Liver (tissue), 9 donors: ENCODE measurements around the gene RRAS2. TPM values are rescaled to one million over a fixed set of nuclear protein-coding genes. Genes with fewer than 3 reads are reported as not detected.

ENCODE experiments used
- DNase-seq: peaks from one replicate; pipeline ENCODE4 v3.0.0-alpha.2; 2017; ENCODE audit warnings: low spot score
- H3K27ac ChIP-seq, 2 donors: one replicate each; pipeline ENCODE4 v1.7.0; 2013; ENCODE audit warnings: inconsistent platforms in 2 of 2, low read length in 2 of 2, control low read depth in 1 of 2, low read depth in 1 of 2, mild to moderate bottlenecking in 1 of 2
- H3K27me3 ChIP-seq, 4 donors: one replicate each; pipeline versions ENCODE4 v1.6.1 to v1.7.0; 2013; ENCODE audit warnings: low read length in 3 of 4, inconsistent platforms in 1 of 4, mild to moderate bottlenecking in 1 of 4, moderate library complexity in 1 of 4; ENCODE audit not compliant: control insufficient read depth in 4 of 4, insufficient read depth in 4 of 4
- H3K36me3 ChIP-seq, 4 donors: one replicate each; pipeline versions ENCODE4 v1.6.1 to v1.7.0; 2013; ENCODE audit warnings: low read length in 3 of 4, mild to moderate bottlenecking in 3 of 4, low read depth in 1 of 4, moderate library complexity in 1 of 4; ENCODE audit not compliant: control insufficient read depth in 4 of 4, insufficient read depth in 3 of 4
- H3K4me1 ChIP-seq, 4 donors: one replicate each; pipeline versions ENCODE4 v1.6.1 to v1.7.0; 2013; ENCODE audit warnings: low read length in 3 of 4, mild to moderate bottlenecking in 3 of 4, moderate library complexity in 1 of 4; ENCODE audit not compliant: control insufficient read depth in 4 of 4, insufficient read depth in 4 of 4
- H3K4me3 ChIP-seq, 3 donors: one replicate each; pipeline versions ENCODE4 v1.6.1 to v1.7.0; 2013; ENCODE audit warnings: low read length in 3 of 3, control low read depth in 1 of 3, low read depth in 1 of 3, mild to moderate bottlenecking in 1 of 3
- H3K9ac ChIP-seq, 2 donors: one replicate each; pipeline ENCODE4 v1.7.0; 2013; ENCODE audit warnings: low read length in 2 of 2, mild to moderate bottlenecking in 2 of 2, moderate library complexity in 2 of 2, control low read depth in 1 of 2, low read depth in 1 of 2
- H3K9me3 ChIP-seq, 4 donors: one replicate each; pipeline versions ENCODE4 v1.6.1 to v1.7.0; 2013; ENCODE audit warnings: low read length in 3 of 4; ENCODE audit not compliant: control insufficient read depth in 4 of 4
- EGR1 ChIP-seq, 2 donors: IDR thresholded peaks; 2 replicates each; pipeline ENCODE4 v1.6.1; 2016 to 2018; ENCODE audit warnings: antibody characterized with exemption in 2 of 2, low read depth in 2 of 2
- FOXA1 ChIP-seq: IDR thresholded peaks from 2 replicates; pipeline ENCODE4 v1.6.1; 2016; ENCODE audit warnings: antibody characterized with exemption
- FOXA2 ChIP-seq: IDR thresholded peaks from 2 replicates; pipeline ENCODE4 v1.6.1; 2016; ENCODE audit warnings: antibody characterized with exemption
- GABPA ChIP-seq, 2 donors: IDR thresholded peaks in 1 of 2; conservative IDR thresholded peaks in 1 of 2; 2 replicates each; pipeline ENCODE4 v1.6.1; 2016; ENCODE audit warnings: antibody characterized with exemption in 2 of 2, mild to moderate bottlenecking in 1 of 2, moderate library complexity in 1 of 2
- HNF4A ChIP-seq, 2 donors: conservative IDR thresholded peaks; 2 replicates each; pipeline ENCODE4 v1.6.1; 2016; ENCODE audit warnings: antibody characterized with exemption in 2 of 2, mild to moderate bottlenecking in 2 of 2
- HNF4G ChIP-seq: IDR thresholded peaks from 2 replicates; pipeline ENCODE4 v1.6.1; 2016; ENCODE audit warnings: antibody characterized with exemption
- JUND ChIP-seq, 2 donors: IDR thresholded peaks; 2 replicates each; pipeline ENCODE4 v1.6.1; 2016; ENCODE audit warnings: antibody characterized with exemption in 2 of 2
- NR2F2 ChIP-seq: IDR thresholded peaks from 2 replicates; pipeline ENCODE4 v1.6.1; 2016; ENCODE audit warnings: antibody characterized with exemption
- RAD21 ChIP-seq, 2 donors: IDR thresholded peaks; 2 replicates each; pipeline ENCODE4 v1.6.1; 2016; ENCODE audit warnings: antibody characterized with exemption in 2 of 2, mild to moderate bottlenecking in 2 of 2
- RXRA ChIP-seq, 2 donors: IDR thresholded peaks; 2 replicates each; pipeline ENCODE4 v1.6.1; 2017 to 2018; ENCODE audit warnings: antibody characterized with exemption in 2 of 2, mild to moderate bottlenecking in 1 of 2
- SP1 ChIP-seq: IDR thresholded peaks from 2 replicates; pipeline ENCODE4 v1.6.1; 2018; ENCODE audit warnings: antibody characterized with exemption, mild to moderate bottlenecking
- TAF1 ChIP-seq: conservative IDR thresholded peaks from 2 replicates; pipeline ENCODE4 v1.6.1; 2016; ENCODE audit warnings: antibody characterized with exemption, mild to moderate bottlenecking
- YY1 ChIP-seq: IDR thresholded peaks from 2 replicates; pipeline ENCODE4 v1.6.1; 2016; ENCODE audit warnings: antibody characterized with exemption, mild to moderate bottlenecking
- polyA plus RNA-seq, 2 donors: library from polyadenylated mRNA; stranded (reverse) in 1 of 2; unstranded in 1 of 2; fragments of 200-250 nt in 1 of 2; fragments of >200 nt in 1 of 2; fragmentation: Nextera tagmentation in 1 of 2; extraction: Ambion mirVana in 1 of 2; gene quantifications; one replicate each; pipeline versions ENCODE4 v1.2.1 to v1.2.3, GENCODE V29; 2013 to 2015
- total RNA-seq, 2 donors: library from RNA; depleted of rRNA; stranded (reverse); fragments of >200 nt; gene quantifications; one replicate each; pipeline ENCODE4 v1.2.3, GENCODE V29; 2014
- TF ChIP-seq, protein P1 (sequence below): fragments of 150-350 bp; IDR thresholded peaks from 2 replicates; pipeline ENCODE4 v1.5.1; 2017; ENCODE audit warnings: improper control_type of control experiment, low read depth, low read length; ENCODE audit not compliant: missing input control
- TF ChIP-seq, protein P2 (sequence below): IDR thresholded peaks from 2 replicates; pipeline ENCODE4 v1.6.1; 2016; ENCODE audit warnings: antibody characterized with exemption, mild to moderate bottlenecking
- TF ChIP-seq, protein P3 (sequence below): IDR thresholded peaks from 2 replicates; pipeline ENCODE4 v1.6.1; 2016; ENCODE audit warnings: antibody characterized with exemption
- TF ChIP-seq, protein P4 (sequence below): IDR thresholded peaks from 2 replicates; pipeline ENCODE4 v1.6.1; 2016; ENCODE audit warnings: antibody characterized with exemption
- TF ChIP-seq, protein P5 (sequence below): IDR thresholded peaks from 2 replicates; pipeline ENCODE4 v1.6.1; 2016; ENCODE audit warnings: antibody characterized with exemption
- donor health status: healthy.
- donor health status: healthy.
- donor health status: healthy.
- donor health status: healthy.
- donor health status: healthy.

RRAS2 gene
- total and polyA plus RNA-seq, 4 donors = 11.2 to 23.8 (median 17.5) TPM

DNA sequence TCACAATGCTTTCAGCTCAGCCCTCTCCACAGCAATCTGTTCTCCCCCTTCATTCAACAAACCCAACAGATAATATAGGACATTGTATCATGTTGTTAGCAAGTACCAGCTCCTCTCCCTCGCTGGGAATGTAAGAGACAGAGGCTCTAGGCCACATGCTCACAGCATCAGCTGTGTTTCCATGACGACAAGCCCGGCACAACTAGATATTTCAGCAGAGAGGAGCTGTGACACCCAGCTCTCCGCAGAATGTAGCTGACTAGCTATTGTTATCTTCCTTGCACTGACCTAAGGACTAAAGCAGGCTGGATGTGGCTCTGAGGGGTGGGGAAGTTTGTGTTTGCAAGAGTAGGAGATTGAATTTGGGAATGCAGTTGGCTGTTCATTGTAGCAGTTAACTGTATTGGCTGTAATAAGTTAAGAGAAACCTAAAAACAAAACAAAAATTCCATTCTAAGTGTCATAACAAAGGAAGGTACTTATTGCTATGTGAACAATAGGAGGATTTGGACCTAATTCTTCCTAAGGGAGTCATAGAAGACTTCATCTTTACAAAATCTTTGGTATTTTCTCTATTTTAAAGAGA is 28.0 kb upstream of the RRAS2 start (continued):
- TF ChIP-seq, protein P1, sequence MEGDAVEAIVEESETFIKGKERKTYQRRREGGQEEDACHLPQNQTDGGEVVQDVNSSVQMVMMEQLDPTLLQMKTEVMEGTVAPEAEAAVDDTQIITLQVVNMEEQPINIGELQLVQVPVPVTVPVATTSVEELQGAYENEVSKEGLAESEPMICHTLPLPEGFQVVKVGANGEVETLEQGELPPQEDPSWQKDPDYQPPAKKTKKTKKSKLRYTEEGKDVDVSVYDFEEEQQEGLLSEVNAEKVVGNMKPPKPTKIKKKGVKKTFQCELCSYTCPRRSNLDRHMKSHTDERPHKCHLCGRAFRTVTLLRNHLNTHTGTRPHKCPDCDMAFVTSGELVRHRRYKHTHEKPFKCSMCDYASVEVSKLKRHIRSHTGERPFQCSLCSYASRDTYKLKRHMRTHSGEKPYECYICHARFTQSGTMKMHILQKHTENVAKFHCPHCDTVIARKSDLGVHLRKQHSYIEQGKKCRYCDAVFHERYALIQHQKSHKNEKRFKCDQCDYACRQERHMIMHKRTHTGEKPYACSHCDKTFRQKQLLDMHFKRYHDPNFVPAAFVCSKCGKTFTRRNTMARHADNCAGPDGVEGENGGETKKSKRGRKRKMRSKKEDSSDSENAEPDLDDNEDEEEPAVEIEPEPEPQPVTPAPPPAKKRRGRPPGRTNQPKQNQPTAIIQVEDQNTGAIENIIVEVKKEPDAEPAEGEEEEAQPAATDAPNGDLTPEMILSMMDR = no peak
- TF ChIP-seq HNF4G = no peak
- TF ChIP-seq, protein P2, sequence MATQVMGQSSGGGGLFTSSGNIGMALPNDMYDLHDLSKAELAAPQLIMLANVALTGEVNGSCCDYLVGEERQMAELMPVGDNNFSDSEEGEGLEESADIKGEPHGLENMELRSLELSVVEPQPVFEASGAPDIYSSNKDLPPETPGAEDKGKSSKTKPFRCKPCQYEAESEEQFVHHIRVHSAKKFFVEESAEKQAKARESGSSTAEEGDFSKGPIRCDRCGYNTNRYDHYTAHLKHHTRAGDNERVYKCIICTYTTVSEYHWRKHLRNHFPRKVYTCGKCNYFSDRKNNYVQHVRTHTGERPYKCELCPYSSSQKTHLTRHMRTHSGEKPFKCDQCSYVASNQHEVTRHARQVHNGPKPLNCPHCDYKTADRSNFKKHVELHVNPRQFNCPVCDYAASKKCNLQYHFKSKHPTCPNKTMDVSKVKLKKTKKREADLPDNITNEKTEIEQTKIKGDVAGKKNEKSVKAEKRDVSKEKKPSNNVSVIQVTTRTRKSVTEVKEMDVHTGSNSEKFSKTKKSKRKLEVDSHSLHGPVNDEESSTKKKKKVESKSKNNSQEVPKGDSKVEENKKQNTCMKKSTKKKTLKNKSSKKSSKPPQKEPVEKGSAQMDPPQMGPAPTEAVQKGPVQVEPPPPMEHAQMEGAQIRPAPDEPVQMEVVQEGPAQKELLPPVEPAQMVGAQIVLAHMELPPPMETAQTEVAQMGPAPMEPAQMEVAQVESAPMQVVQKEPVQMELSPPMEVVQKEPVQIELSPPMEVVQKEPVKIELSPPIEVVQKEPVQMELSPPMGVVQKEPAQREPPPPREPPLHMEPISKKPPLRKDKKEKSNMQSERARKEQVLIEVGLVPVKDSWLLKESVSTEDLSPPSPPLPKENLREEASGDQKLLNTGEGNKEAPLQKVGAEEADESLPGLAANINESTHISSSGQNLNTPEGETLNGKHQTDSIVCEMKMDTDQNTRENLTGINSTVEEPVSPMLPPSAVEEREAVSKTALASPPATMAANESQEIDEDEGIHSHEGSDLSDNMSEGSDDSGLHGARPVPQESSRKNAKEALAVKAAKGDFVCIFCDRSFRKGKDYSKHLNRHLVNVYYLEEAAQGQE = no peak

DNA sequence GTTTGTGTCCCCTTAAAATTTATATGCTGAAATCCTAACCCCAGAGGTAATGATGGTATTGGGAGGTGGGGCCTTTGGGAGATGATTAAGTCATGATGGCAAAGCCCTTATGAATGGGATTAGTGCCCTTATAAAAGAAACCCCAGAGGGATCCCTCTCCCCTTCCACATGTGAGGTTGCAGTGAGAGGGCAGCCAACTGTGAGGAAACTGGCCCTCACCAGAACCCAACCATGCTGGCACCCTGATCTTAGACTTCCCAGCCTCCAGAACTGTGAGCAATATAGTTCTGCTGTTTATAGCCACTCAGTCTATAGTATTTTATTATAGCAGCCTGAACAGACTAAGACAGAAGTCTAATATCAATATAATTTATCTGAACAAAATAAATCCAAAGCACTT is 27.1 kb upstream of the RRAS2 start:
- no peak for TF ChIP-seq FOXA1
- TF ChIP-seq HNF4A (conservative IDR thresholded peaks at IDR 0.05) = no peak
- no peak for TF ChIP-seq SP1
- TF ChIP-seq, protein P3, sequence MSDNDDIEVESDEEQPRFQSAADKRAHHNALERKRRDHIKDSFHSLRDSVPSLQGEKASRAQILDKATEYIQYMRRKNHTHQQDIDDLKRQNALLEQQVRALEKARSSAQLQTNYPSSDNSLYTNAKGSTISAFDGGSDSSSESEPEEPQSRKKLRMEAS = no peak
- TF ChIP-seq YY1 = no peak
- TF ChIP-seq EGR1 (IDR thresholded peaks at IDR 0.05; ENCODE audit: low read depth in 2 of 2) = no peak
- TF ChIP-seq, protein P4, sequence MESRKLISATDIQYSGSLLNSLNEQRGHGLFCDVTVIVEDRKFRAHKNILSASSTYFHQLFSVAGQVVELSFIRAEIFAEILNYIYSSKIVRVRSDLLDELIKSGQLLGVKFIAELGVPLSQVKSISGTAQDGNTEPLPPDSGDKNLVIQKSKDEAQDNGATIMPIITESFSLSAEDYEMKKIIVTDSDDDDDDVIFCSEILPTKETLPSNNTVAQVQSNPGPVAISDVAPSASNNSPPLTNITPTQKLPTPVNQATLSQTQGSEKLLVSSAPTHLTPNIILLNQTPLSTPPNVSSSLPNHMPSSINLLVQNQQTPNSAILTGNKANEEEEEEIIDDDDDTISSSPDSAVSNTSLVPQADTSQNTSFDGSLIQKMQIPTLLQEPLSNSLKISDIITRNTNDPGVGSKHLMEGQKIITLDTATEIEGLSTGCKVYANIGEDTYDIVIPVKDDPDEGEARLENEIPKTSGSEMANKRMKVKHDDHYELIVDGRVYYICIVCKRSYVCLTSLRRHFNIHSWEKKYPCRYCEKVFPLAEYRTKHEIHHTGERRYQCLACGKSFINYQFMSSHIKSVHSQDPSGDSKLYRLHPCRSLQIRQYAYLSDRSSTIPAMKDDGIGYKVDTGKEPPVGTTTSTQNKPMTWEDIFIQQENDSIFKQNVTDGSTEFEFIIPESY = no peak
- no peak for TF ChIP-seq GABPA (IDR thresholded peaks at IDR 0.05 in 1 of 2, conservative IDR thresholded peaks at IDR 0.05 in 1 of 2)
- TF ChIP-seq RXRA (IDR thresholded peaks at IDR 0.05) = no peak
- TF ChIP-seq TAF1 = no peak
- TF ChIP-seq, protein P2 = no peak
- no peak for TF ChIP-seq NR2F2
- TF ChIP-seq RAD21 (IDR thresholded peaks at IDR 0.05) = no peak
- no peak for TF ChIP-seq HNF4G
- TF ChIP-seq, protein P5, sequence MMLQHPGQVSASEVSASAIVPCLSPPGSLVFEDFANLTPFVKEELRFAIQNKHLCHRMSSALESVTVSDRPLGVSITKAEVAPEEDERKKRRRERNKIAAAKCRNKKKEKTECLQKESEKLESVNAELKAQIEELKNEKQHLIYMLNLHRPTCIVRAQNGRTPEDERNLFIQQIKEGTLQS = no peak
- TF ChIP-seq, protein P1 = no peak
- TF ChIP-seq JUND (IDR thresholded peaks at IDR 0.05) = no peak
- no peak for TF ChIP-seq FOXA2
- H3K27ac ChIP-seq = no peak overlapping the region
- H3K27me3 ChIP-seq = no peaks in the 10 kb centered on the region
- H3K4me1 ChIP-seq = peaks cover 0 to 11% (median 5%) of the 10 kb centered on the region in 4 donors
- no peaks in the 10 kb centered on the region for H3K36me3 ChIP-seq
- no peak overlapping the region for H3K4me3 ChIP-seq
- H3K9ac ChIP-seq = no peak overlapping the region
- no peak for DNase-seq
- H3K9me3 ChIP-seq = no peaks in the 10 kb centered on the region
